Ascending aorta (tissue), 2 donors: Measurements from ENCODE around the gene MGMT. TPM values are rescaled to one million over a fixed set of nuclear protein-coding genes. Genes with fewer than 3 reads are reported as not detected.

Source experiments
- DNase-seq, 2 donors: peaks; one replicate each; pipeline ENCODE4 v3.0.0-alpha.2; 2019; ENCODE audit warnings: low spot score in 2 of 2
- H3K27ac ChIP-seq, 2 donors: fragments of 200-600 bp; sonication (generic); one replicate each; pipeline ENCODE4 v1.5.1; 2016 to 2017; ENCODE audit warnings: mild to moderate bottlenecking in 1 of 2
- H3K27me3 ChIP-seq: fragments of 200-600 bp; sonication (generic); one replicate; pipeline ENCODE4 v1.5.1; 2017
- H3K36me3 ChIP-seq, 2 donors: fragments of 200-600 bp; sonication (generic); one replicate each; pipeline ENCODE4 v1.5.1; 2016
- H3K4me1 ChIP-seq, 2 donors: fragments of 200-600 bp; sonication (generic); one replicate each; pipeline ENCODE4 v1.5.1; 2016 to 2017; ENCODE audit warnings: mild to moderate bottlenecking in 1 of 2
- H3K4me3 ChIP-seq, 2 donors: fragments of 200-600 bp; sonication (generic); one replicate each; pipeline ENCODE4 v1.5.1; 2016 to 2017; ENCODE audit warnings: mild to moderate bottlenecking in 1 of 2
- H3K9me3 ChIP-seq, 2 donors: fragments of 200-600 bp; sonication (generic); one replicate each; pipeline ENCODE4 v1.5.1; 2016
- CTCF ChIP-seq, 3 experiments: fragments of 200-600 bp in 2 of 3; fragments of 450-650 bp in 1 of 3; sonication (generic) in 2 of 3; IDR thresholded peaks; one replicate each; pipeline ENCODE4 v1.5.1; 2016 to 2019; ENCODE audit warnings: antibody characterized with exemption in 3 of 3, mild to moderate bottlenecking in 1 of 3, moderate library complexity in 1 of 3
- intact Hi-C: fragments of 100-400 bp; cut with DNase I; formaldehyde crosslinking; loops from one replicate; pipeline ENCODE4 v1.15.1; 2023
- total RNA-seq: library from RNA; depleted of rRNA; stranded (reverse); fragments of >200 nt; gene quantifications from one replicate; pipeline ENCODE4 v1.1.0, GENCODE V29; 2016

Gene MGMT
- total RNA-seq, 1 donor from 2014 or later, result 7.0 TPM

- H3K4me1 ChIP-seq, result no peaks in the 10 kb centered on the region
- H3K36me3 ChIP-seq, result no peaks in the 10 kb centered on the region
- no peak for TF ChIP-seq CTCF (IDR thresholded peaks at IDR 0.05)
- peaks cover 0 to 7% of the 10 kb centered on the region in 2 donors for H3K9me3 ChIP-seq
- H3K4me3 ChIP-seq, result no peak overlapping the region
- intact Hi-C loops, result no loop called here
- no peak overlapping the region for H3K27ac ChIP-seq
- peak in 1 of 2 donors; percentile 41 for DNase-seq
- no peaks in the 10 kb centered on the region for H3K27me3 ChIP-seq
These were observed 308.6 kb downstream of the MGMT start for GRCh38 chr10:129775681-129776080.

GRCh38 chr10:129777687-129778086 is 310.6 kb downstream of the MGMT start:
- intact Hi-C loops, result no loop called here
- H3K36me3 ChIP-seq, result no peaks in the 10 kb centered on the region
- DNase-seq, result peak in 1 of 2 donors; percentile 46
- no peaks in the 10 kb centered on the region for H3K27me3 ChIP-seq
- H3K9me3 ChIP-seq, result peaks cover 0 to 7% of the 10 kb centered on the region in 2 donors
- H3K4me1 ChIP-seq, result no peaks in the 10 kb centered on the region
- no peak overlapping the region for H3K4me3 ChIP-seq
- TF ChIP-seq CTCF (IDR thresholded peaks at IDR 0.05), result no peak
- no peak overlapping the region for H3K27ac ChIP-seq

GRCh38 chr10:129778571-129778970 is 311.5 kb downstream of the MGMT start:
- intact Hi-C loops, result no loop called here
- Histone ChIP-seq H3K27ac (no peak overlapping the region), H3K4me1 (no peaks in the 10 kb centered on the region), H3K9me3 (peaks cover 0 to 7% of the 10 kb centered on the region in 2 donors), H3K27me3 (no peaks in the 10 kb centered on the region), H3K36me3 (no peaks in the 10 kb centered on the region), H3K4me3 (no peak overlapping the region)
- DNase-seq, result no peak
- TF ChIP-seq CTCF (IDR thresholded peaks at IDR 0.05), result no peak

- no peak for TF ChIP-seq CTCF (IDR thresholded peaks at IDR 0.05)
- intact Hi-C loops, result no loop called here
- Histone ChIP-seq H3K27me3 (no peaks in the 10 kb centered on the region), H3K27ac (no peak overlapping the region), H3K36me3 (no peaks in the 10 kb centered on the region), H3K4me1 (no peaks in the 10 kb centered on the region), H3K9me3 (peaks cover 0 to 7% of the 10 kb centered on the region in 2 donors), H3K4me3 (no peak overlapping the region)
- no peak for DNase-seq
These were observed 312.4 kb downstream of the MGMT start for GRCh38 chr10:129779126-129780111.

GRCh38 chr10:129780198-129780597 is 313.2 kb downstream of the MGMT start:
- peaks cover 0 to 7% of the 10 kb centered on the region in 2 donors for H3K9me3 ChIP-seq
- H3K4me1 ChIP-seq, result no peaks in the 10 kb centered on the region
- no peak for TF ChIP-seq CTCF (IDR thresholded peaks at IDR 0.05)
- H3K27me3 ChIP-seq, result no peaks in the 10 kb centered on the region
- no peak overlapping the region for H3K4me3 ChIP-seq
- no peaks in the 10 kb centered on the region for H3K36me3 ChIP-seq
- intact Hi-C loops, result no loop called here
- H3K27ac ChIP-seq, result no peak overlapping the region
- DNase-seq, result peak in 1 of 2 donors; percentile 52
